Neuronal stem cell (in vitro differentiated cells): ENCODE results near the gene DCAF8L2.

ENCODE experiments used
- DNase-seq: peaks from one replicate; pipeline ENCODE4 v3.0.0-alpha.2; 2013; ENCODE audit warnings: low spot score
- H2AFZ ChIP-seq: one replicate; pipeline ENCODE4 v1.6.1; 2013; ENCODE audit warnings: mild to moderate bottlenecking, low read length, inconsistent platforms
- H2AK5ac ChIP-seq: 2 replicates; pipeline ENCODE4 v1.6.1; 2013; ENCODE audit warnings: low read depth, mild to moderate bottlenecking, inconsistent platforms, low read length, moderate library complexity, mixed read lengths
- H2BK120ac ChIP-seq: 2 replicates; pipeline ENCODE4 v1.6.1; 2013; ENCODE audit warnings: low read depth, mild to moderate bottlenecking, inconsistent platforms, low read length, moderate library complexity, mixed read lengths
- H2BK12ac ChIP-seq: one replicate; pipeline ENCODE4 v1.6.1; 2013; ENCODE audit warnings: low read length, inconsistent platforms
- H2BK15ac ChIP-seq: 2 replicates; pipeline ENCODE4 v1.6.1; 2013; ENCODE audit warnings: mild to moderate bottlenecking, low read length, inconsistent platforms, mixed read lengths
- H2BK5ac ChIP-seq: one replicate; pipeline ENCODE4 v1.6.1; 2013; ENCODE audit warnings: inconsistent platforms, mild to moderate bottlenecking, low read length, moderate library complexity
- H3K14ac ChIP-seq: one replicate; pipeline ENCODE4 v1.6.1; 2013; ENCODE audit warnings: low read length, inconsistent platforms
- H3K18ac ChIP-seq: 2 replicates; pipeline ENCODE4 v1.6.1; 2013; ENCODE audit warnings: low read length, inconsistent platforms
- H3K23ac ChIP-seq: 2 replicates; pipeline ENCODE4 v1.6.1; 2013; ENCODE audit warnings: low read depth, mild to moderate bottlenecking, mixed read lengths, low read length, inconsistent platforms; ENCODE audit not compliant: poor library complexity
- H3K27ac ChIP-seq: replicated peaks from 3 replicates; pipeline ENCODE4 v1.5.1; 2013; ENCODE audit warnings: low read length, inconsistent platforms
- H3K27me3 ChIP-seq, 3 experiments: 2 replicates each; pipeline ENCODE4 v1.6.1; 2013; ENCODE audit warnings: low read length in 3 of 3, mild to moderate bottlenecking in 2 of 3, inconsistent platforms in 1 of 3, low read depth in 1 of 3, mixed read lengths in 1 of 3, moderate library complexity in 1 of 3; ENCODE audit not compliant: control insufficient read depth in 3 of 3, insufficient read depth in 3 of 3
- H3K36me3 ChIP-seq, 2 donors: replicated peaks in 1 of 2; 2 replicates each; pipeline ENCODE4 v1.6.1; 2013; ENCODE audit warnings: low read length in 2 of 2; ENCODE audit not compliant: control insufficient read depth in 2 of 2, insufficient read depth in 2 of 2
- H3K4ac ChIP-seq: 2 replicates; pipeline ENCODE4 v1.6.1; 2013; ENCODE audit warnings: inconsistent platforms, mild to moderate bottlenecking, low read length, moderate library complexity
- H3K4me1 ChIP-seq, 2 donors: 1 replicate in 1 of 2; 2 replicates in 1 of 2; pipeline ENCODE4 v1.6.1; 2013; ENCODE audit warnings: low read length in 2 of 2, low read depth in 1 of 2; ENCODE audit not compliant: control insufficient read depth in 2 of 2, insufficient read depth in 1 of 2
- H3K4me2 ChIP-seq: one replicate; pipeline ENCODE4 v1.6.1; 2013; ENCODE audit warnings: mild to moderate bottlenecking, low read length, inconsistent platforms; ENCODE audit not compliant: insufficient read depth, poor library complexity, severe bottlenecking
- H3K4me3 ChIP-seq, 2 donors: 2 replicates each; pipeline ENCODE4 v1.5.1; 2013; ENCODE audit warnings: low read length in 2 of 2, mild to moderate bottlenecking in 2 of 2, inconsistent platforms in 1 of 2, moderate library complexity in 1 of 2
- H3K79me1 ChIP-seq: one replicate; pipeline ENCODE4 v1.6.1; 2013; ENCODE audit warnings: low read depth, mild to moderate bottlenecking, inconsistent platforms, low read length, moderate library complexity
- H3K9ac ChIP-seq: one replicate; pipeline ENCODE4 v1.6.1; 2013; ENCODE audit warnings: mild to moderate bottlenecking, low read depth, low read length, inconsistent platforms; ENCODE audit not compliant: poor library complexity
- H3K9me3 ChIP-seq, 2 donors: replicated peaks in 1 of 2; 2 replicates each; pipeline versions ENCODE3 to v1.6.1; 2013; ENCODE audit warnings: low read length in 2 of 2, mild to moderate bottlenecking in 2 of 2, inconsistent platforms in 1 of 2, low read depth in 1 of 2, mixed read lengths in 1 of 2, moderate library complexity in 1 of 2; ENCODE audit not compliant: control insufficient read depth in 2 of 2, insufficient read depth in 1 of 2
- H4K8ac ChIP-seq: one replicate; pipeline ENCODE4 v1.6.1; 2013; ENCODE audit warnings: low read depth, mild to moderate bottlenecking, inconsistent platforms, low read length, moderate library complexity
- H4K91ac ChIP-seq: one replicate; pipeline ENCODE4 v1.6.1; 2013; ENCODE audit warnings: low read length, low read depth, mild to moderate bottlenecking, inconsistent platforms; ENCODE audit not compliant: poor library complexity
- WGBS, 2 donors: extraction: QIAGEN DNeasy Blood & Tissue Kit; methylation state at CpG; one replicate each; pipeline ENCODE4 v1.1.7; 2013; ENCODE audit warnings: missing lambda C conversion rate in 2 of 2, mixed read lengths in 1 of 2; ENCODE audit not compliant: insufficient read length in 2 of 2, insufficient replicate concordance in 1 of 2; ENCODE audit errors: extremely low coverage in 2 of 2; 5-methylcytosine and 5-hydroxymethylcytosine counted together

DCAF8L2 gene

DNA sequence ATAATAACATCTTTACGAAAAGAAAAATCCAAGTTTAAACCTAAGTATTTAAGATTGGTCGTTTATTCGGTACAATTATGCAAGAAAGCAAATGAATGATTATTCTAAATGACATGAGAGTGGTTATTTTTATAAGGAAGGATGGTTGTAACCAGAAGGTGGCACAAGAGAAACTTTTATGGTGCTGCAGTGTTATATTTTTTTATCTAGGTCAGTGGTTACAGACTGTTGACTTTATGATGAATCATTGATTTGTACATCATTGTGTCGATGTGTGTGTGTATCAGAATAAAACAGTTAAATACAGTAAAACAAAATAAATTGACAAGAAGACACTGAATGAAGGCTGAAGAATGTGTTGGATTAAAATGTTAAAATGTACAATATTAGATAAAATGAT is 9.8 kb downstream of the DCAF8L2 start:
- Histone ChIP-seq H3K27ac (no peak overlapping the region), H3K27me3 (no peaks in the 10 kb centered on the region), H2BK15ac (no peak overlapping the region), H3K9ac (no peak overlapping the region), H3K79me1 (no peaks in the 10 kb centered on the region), H3K9me3 (no peaks in the 10 kb centered on the region), H3K14ac (no peak overlapping the region), H4K8ac (no peak overlapping the region), H2AK5ac (no peak overlapping the region), H4K91ac (no peak overlapping the region), H2AFZ (no peak overlapping the region), H3K4ac (no peak overlapping the region), H3K23ac (no peak overlapping the region), H3K4me3 (no peak overlapping the region), H3K18ac (no peak overlapping the region), H3K4me1 (no peaks in the 10 kb centered on the region), H3K4me2 (no peak overlapping the region), H2BK120ac (no peak overlapping the region), H3K36me3 (no peaks in the 10 kb centered on the region), H2BK5ac (no peak overlapping the region), H2BK12ac (no peak overlapping the region)
- DNase-seq, result no peak
- no CpG with 5 or more reads among the region's 4 CpGs for WGBS, 2 donors

GRCh38 chrX:27600686-27601085 is 10.5 kb downstream of the DCAF8L2 start:
- no CpG with 5 or more reads among the region's 2 CpGs for WGBS, 2 donors

DNA sequence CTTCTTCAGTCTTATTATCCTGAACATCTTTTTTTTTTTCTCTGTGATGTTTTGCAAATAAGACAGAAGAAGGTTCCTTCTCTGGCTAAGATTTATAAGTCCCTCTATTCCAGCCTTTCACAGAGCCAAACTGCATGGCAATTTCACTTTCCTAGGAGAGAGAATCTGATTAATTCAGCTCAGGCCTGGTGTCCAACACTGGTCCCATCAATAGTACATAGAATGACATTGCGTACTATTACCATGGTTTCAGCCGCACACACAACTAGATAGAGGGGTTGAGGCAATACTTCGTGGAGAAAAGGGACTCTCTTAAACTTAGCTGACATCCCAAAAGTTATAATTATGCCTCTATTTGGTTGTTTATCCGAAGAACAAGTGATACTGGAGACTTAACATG is 18.5 kb downstream of the DCAF8L2 start:
- Histone ChIP-seq H3K36me3 (no peaks in the 10 kb centered on the region), H3K18ac (no peak overlapping the region), H3K79me1 (no peaks in the 10 kb centered on the region), H2BK15ac (no peak overlapping the region), H2BK5ac (no peak overlapping the region), H2AFZ (no peak overlapping the region), H3K4me2 (no peak overlapping the region), H3K4ac (no peak overlapping the region), H3K9ac (no peak overlapping the region), H3K27ac (no peak overlapping the region), H4K8ac (no peak overlapping the region), H3K4me3 (no peak overlapping the region), H3K23ac (no peak overlapping the region), H3K9me3 (no peaks in the 10 kb centered on the region), H2BK120ac (no peak overlapping the region), H3K27me3 (no peaks in the 10 kb centered on the region), H3K4me1 (no peaks in the 10 kb centered on the region), H4K91ac (no peak overlapping the region), H2BK12ac (no peak overlapping the region), H2AK5ac (no peak overlapping the region), H3K14ac (no peak overlapping the region)
- no CpG with 5 or more reads among the region's 4 CpGs for WGBS, 2 donors
- DNase-seq, result no peak

More at GRCh38 chrX:27600686-27601085, 10.5 kb downstream of the DCAF8L2 start:
- H2BK5ac ChIP-seq, result no peak overlapping the region
- no peak overlapping the region for H3K4ac ChIP-seq
- no peak overlapping the region for H4K91ac ChIP-seq
- H3K4me3 ChIP-seq, result no peak overlapping the region
- no peaks in the 10 kb centered on the region for H3K36me3 ChIP-seq
- no peak overlapping the region for H2AFZ ChIP-seq
- H3K27me3 ChIP-seq, result no peaks in the 10 kb centered on the region
- H2AK5ac ChIP-seq, result no peak overlapping the region
- no peaks in the 10 kb centered on the region for H3K9me3 ChIP-seq
- H2BK120ac ChIP-seq, result no peak overlapping the region
- no peak overlapping the region for H2BK12ac ChIP-seq
- H3K18ac ChIP-seq, result no peak overlapping the region
- no peak overlapping the region for H2BK15ac ChIP-seq
- H3K9ac ChIP-seq, result no peak overlapping the region
- H3K14ac ChIP-seq, result no peak overlapping the region
- no peak for DNase-seq
- H4K8ac ChIP-seq, result no peak overlapping the region
- H3K4me2 ChIP-seq, result no peak overlapping the region
- H3K79me1 ChIP-seq, result no peaks in the 10 kb centered on the region
- H3K23ac ChIP-seq, result no peak overlapping the region
- no peaks in the 10 kb centered on the region for H3K4me1 ChIP-seq
- H3K27ac ChIP-seq, result no peak overlapping the region

GRCh38 chrX:27619459-27619858 is 29.3 kb downstream of the DCAF8L2 start:
- Histone ChIP-seq H2BK12ac (no peak overlapping the region), H3K14ac (no peak overlapping the region), H3K27me3 (no peaks in the 10 kb centered on the region), H4K91ac (no peak overlapping the region), H3K9me3 (no peaks in the 10 kb centered on the region), H3K79me1 (no peaks in the 10 kb centered on the region), H2BK15ac (no peak overlapping the region), H3K23ac (no peak overlapping the region), H3K4me3 (no peak overlapping the region), H3K18ac (no peak overlapping the region), H2BK120ac (no peak overlapping the region), H3K9ac (no peak overlapping the region), H3K4me1 (no peaks in the 10 kb centered on the region), H3K36me3 (no peaks in the 10 kb centered on the region), H2AK5ac (no peak overlapping the region), H3K4ac (no peak overlapping the region), H3K27ac (no peak overlapping the region), H4K8ac (no peak overlapping the region), H3K4me2 (no peak overlapping the region), H2BK5ac (no peak overlapping the region), H2AFZ (no peak overlapping the region)
- no CpG with 5 or more reads among the region's 1 CpG for WGBS, 2 donors
- DNase-seq, result no peak
